ENCODE data around the gene THOP1. TPM values are rescaled to one million over a fixed set of nuclear protein-coding genes. Genes with fewer than 3 reads are reported as not detected.
A peak's percentile ranks its signal among the peaks of the same experiment; 100 is the strongest.

The THOP1 gene
- polyA plus RNA-seq, 3 donors = 13.4 to 17.6 (median 14.6) TPM

GRCh38 chr19:2803486-2804155, 18.3 kb downstream of the THOP1 start:
- 95% methylated on average over 28 of the region's 29 CpGs for WGBS (ENCODE audit: insufficient coverage)

More at GRCh38 chr19:2803486-2804155, 18.3 kb downstream of the THOP1 start:
- H3K36me3 Mint-ChIP-seq = peaks cover 28 to 69% of the 10 kb centered on the region in 2 donors
- Histone ChIP-seq H3K4me3 (replicated peaks in 1 of 3; ENCODE audit: low read depth in 2 of 3, low read length in 3 of 3) (no peak overlapping the region), H3K79me2 (ENCODE audit: insufficient read depth, low read length) (no peaks in the 10 kb centered on the region), H3K4me2 (replicated peaks; ENCODE audit: extremely low read depth, low read length, poor library complexity, severe bottlenecking) (no peak overlapping the region), H4K20me1 (ENCODE audit: insufficient read depth, low read length) (no peaks in the 10 kb centered on the region), H3K27ac (ENCODE audit: low read depth in 1 of 2, low read length in 2 of 2) (no peak overlapping the region), H3K9me3 (replicated peaks in 1 of 2; ENCODE audit: control insufficient read depth in 1 of 2, insufficient read depth in 1 of 2, low read length in 2 of 2) (no peaks in the 10 kb centered on the region), H2AFZ (ENCODE audit: insufficient read depth, low read depth, low read length, poor library complexity, severe bottlenecking) (no peak overlapping the region), H3K9ac (ENCODE audit: insufficient read depth, low read length, poor library complexity, severe bottlenecking) (no peak overlapping the region), H3K4me1 (ENCODE audit: control insufficient read depth in 1 of 2, insufficient read depth in 2 of 2, low read length in 2 of 2) (no peaks in the 10 kb centered on the region), H3K27me3 (ENCODE audit: control insufficient read depth in 2 of 2, insufficient read depth in 2 of 2, low read length in 2 of 2) (no peaks in the 10 kb centered on the region), H3K36me3 (replicated peaks in 1 of 2; ENCODE audit: control insufficient read depth in 1 of 2, insufficient read depth in 2 of 2, low read length in 2 of 2) (peaks cover 29 to 55% of the 10 kb centered on the region in 2 donors)
- H3K4me1 Mint-ChIP-seq = no peaks in the 10 kb centered on the region
- H3K4me3 Mint-ChIP-seq = no peak overlapping the region
- DNase-seq = no peak
- peaks cover 0 to 5% (median 0%) of the 10 kb centered on the region in 7 donors for H3K9me3 Mint-ChIP-seq
- H3K27me3 Mint-ChIP-seq (ENCODE audit: low read depth in 3 of 3) = peaks cover 0 to 4% (median 0%) of the 10 kb centered on the region in 3 donors
- intact Hi-C loops (cut with micrococcal nuclease) = no loop called here
- no peak for TF ChIP-seq CTCF (IDR thresholded peaks at IDR 0.05)
- H3K27ac Mint-ChIP-seq = peak overlapping the region in 1 of 7 donors; percentile 79
